ENCODE measurements around the gene THSD4.

- TF ChIP-seq CTCF (IDR thresholded peaks at IDR 0.05; ENCODE audit: insufficient read depth, low read depth, low read length) (no peak), EZH2 (IDR thresholded peaks at IDR 0.05; ENCODE audit: insufficient read depth, low read length) (no peak)
Observed at GRCh38 chr15:71517751-71518150, 402.5 kb downstream of the THSD4 start.
